ENCODE measurements around the gene ANGPTL5. TPM values are rescaled to one million over a fixed set of nuclear protein-coding genes. Genes with fewer than 3 reads are reported as not detected.
"Not testable (repeated sequence)": the region's sequence is repeated elsewhere in the genome, so short reads cannot be mapped to it uniquely, and the experiment has no call there.

ANGPTL5 gene
- total and polyA plus RNA-seq, 10 donors = not detected

DNA sequence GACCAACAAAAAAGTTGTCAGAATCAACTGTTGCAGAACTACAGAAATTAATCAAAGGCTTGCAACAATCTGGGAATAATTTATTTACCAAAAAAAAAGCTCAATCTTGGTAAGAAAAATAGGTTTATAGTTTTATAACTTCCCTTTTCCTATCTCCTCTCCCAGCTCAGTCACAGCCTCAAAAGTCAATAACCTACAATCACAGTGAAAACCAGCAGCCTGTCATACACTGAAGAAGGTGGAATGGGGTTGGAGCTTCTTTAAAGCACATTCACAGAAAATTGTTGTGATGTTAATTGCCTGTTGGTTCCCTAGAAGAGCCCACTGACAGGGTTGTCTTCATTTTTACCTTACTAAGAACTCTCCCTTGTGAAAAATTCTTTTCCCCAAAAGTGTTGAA, 52.2 kb downstream of the ANGPTL5 start:
- intact Hi-C loops (cut with DNase I; ENCODE audit: low total_unique reads) = no loop called here
- Histone ChIP-seq H3K27ac (no peak overlapping the region), H3K9me3 (peaks cover 0 to 4% (median 0%) of the 10 kb centered on the region in 8 donors)

GRCh38 chr11:101863361-101863760, 53.0 kb downstream of the ANGPTL5 start:
- Histone ChIP-seq H3K36me3 (no peaks in the 10 kb centered on the region), H3K9me3 (peaks cover 0 to 4% (median 0%) of the 10 kb centered on the region in 8 donors), H3K4me1 (peaks cover 0 to 4% (median 0%) of the 10 kb centered on the region in 6 donors), H3K4me3 (no peak overlapping the region), H3K27me3 (replicated peaks in 1 of 7) (no peaks in the 10 kb centered on the region), H3K27ac (no peak overlapping the region)
- TF ChIP-seq POLR2AphosphoS5 (IDR thresholded peaks at IDR 0.05) (no peak), POLR2A (IDR thresholded peaks at IDR 0.05) (no peak)
- TF ChIP-seq, protein P1, sequence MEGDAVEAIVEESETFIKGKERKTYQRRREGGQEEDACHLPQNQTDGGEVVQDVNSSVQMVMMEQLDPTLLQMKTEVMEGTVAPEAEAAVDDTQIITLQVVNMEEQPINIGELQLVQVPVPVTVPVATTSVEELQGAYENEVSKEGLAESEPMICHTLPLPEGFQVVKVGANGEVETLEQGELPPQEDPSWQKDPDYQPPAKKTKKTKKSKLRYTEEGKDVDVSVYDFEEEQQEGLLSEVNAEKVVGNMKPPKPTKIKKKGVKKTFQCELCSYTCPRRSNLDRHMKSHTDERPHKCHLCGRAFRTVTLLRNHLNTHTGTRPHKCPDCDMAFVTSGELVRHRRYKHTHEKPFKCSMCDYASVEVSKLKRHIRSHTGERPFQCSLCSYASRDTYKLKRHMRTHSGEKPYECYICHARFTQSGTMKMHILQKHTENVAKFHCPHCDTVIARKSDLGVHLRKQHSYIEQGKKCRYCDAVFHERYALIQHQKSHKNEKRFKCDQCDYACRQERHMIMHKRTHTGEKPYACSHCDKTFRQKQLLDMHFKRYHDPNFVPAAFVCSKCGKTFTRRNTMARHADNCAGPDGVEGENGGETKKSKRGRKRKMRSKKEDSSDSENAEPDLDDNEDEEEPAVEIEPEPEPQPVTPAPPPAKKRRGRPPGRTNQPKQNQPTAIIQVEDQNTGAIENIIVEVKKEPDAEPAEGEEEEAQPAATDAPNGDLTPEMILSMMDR (IDR thresholded peaks at IDR 0.05 in 8 of 11, conservative IDR thresholded peaks at IDR 0.05 in 3 of 11) = no peak
- DNase-seq = no peak
- intact Hi-C loops (cut with DNase I; ENCODE audit: low total_unique reads) = loop anchor here (2.0 kb wide), 1 partner anchor 143 kb away; no protein-coding TSS in a partner anchor

More for the DNA sequence above, 52.2 kb downstream of the ANGPTL5 start:
- Histone ChIP-seq H3K4me1 (peaks cover 0 to 4% (median 0%) of the 10 kb centered on the region in 6 donors), H3K27me3 (replicated peaks in 1 of 7) (no peaks in the 10 kb centered on the region), H3K4me3 (no peak overlapping the region), H3K36me3 (no peaks in the 10 kb centered on the region)
- DNase-seq = no peak
- TF ChIP-seq POLR2AphosphoS5 (IDR thresholded peaks at IDR 0.05) (no peak), POLR2A (IDR thresholded peaks at IDR 0.05) (no peak)
- TF ChIP-seq, protein P1 (IDR thresholded peaks at IDR 0.05 in 8 of 11, conservative IDR thresholded peaks at IDR 0.05 in 3 of 11) = no peak

- Histone ChIP-seq H3K4me1 (peaks cover 0 to 4% (median 0%) of the 10 kb centered on the region in 6 donors), H3K4me3 (no peak overlapping the region), H3K27me3 (replicated peaks in 1 of 7) (no peaks in the 10 kb centered on the region), H3K9me3 (peaks cover 0 to 4% (median 0%) of the 10 kb centered on the region in 8 donors), H3K36me3 (no peaks in the 10 kb centered on the region), H3K27ac (no peak overlapping the region)
- TF ChIP-seq, protein P1 (IDR thresholded peaks at IDR 0.05 in 8 of 11, conservative IDR thresholded peaks at IDR 0.05 in 3 of 11) = no peak
- DNase-seq = no peak
- intact Hi-C loops (cut with DNase I; ENCODE audit: low total_unique reads) = loop anchor here (2.0 kb wide), 1 partner anchor 144 kb away; no protein-coding TSS in a partner anchor
- 73 to 85% (median 76%) methylated on average over 5 of the region's 5 CpGs for WGBS, 5 donors
Observed at GRCh38 chr11:101862391-101863233, 53.7 kb downstream of the ANGPTL5 start.

DNA sequence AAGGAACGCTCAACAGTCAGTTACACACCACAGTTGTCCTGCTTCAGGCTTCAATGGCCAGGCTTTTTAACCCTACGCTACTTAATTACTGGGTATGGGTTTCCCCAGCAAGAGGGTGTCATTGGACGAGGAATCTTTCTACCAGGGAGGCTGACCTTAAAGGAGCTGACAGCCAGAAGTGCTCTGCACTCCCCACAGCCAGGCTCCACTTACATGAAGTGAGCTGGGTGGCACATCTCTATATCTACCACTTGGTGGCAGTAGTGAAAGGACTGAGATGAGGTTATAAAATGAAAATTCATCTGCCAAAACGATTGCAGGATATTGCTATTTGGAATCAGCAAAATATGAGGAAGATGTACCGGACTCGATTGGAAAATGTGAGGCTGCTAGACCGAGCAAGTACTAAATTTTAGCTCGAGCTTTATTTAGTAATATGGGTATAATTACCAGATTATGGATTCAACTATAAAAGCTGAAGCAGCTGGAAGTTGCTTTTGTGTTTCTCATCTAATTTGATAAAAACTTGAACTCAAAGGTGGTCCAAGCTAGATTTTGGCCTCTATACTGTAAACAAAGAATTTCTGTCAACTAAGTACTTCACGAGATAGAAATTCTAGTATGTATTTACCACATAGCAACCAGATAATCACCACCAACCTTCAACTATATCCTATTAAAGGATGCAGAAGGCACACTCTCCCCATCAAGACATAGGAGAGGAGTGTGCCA, 55.5 kb downstream of the ANGPTL5 start:
- Histone ChIP-seq H3K4me1 (peaks cover 0 to 4% (median 0%) of the 10 kb centered on the region in 6 donors), H3K27me3 (replicated peaks in 1 of 7) (no peaks in the 10 kb centered on the region), H3K4me3 (no peak overlapping the region), H3K9me3 (peaks cover 0 to 4% (median 0%) of the 10 kb centered on the region in 8 donors), H3K36me3 (no peaks in the 10 kb centered on the region), H3K27ac (no peak overlapping the region)
- intact Hi-C loops (cut with DNase I; ENCODE audit: low total_unique reads) = no loop called here
- no peak for DNase-seq
- TF ChIP-seq POLR2A (IDR thresholded peaks at IDR 0.05) (no peak), POLR2AphosphoS5 (IDR thresholded peaks at IDR 0.05) (no peak)
- TF ChIP-seq, protein P1 (IDR thresholded peaks at IDR 0.05 in 8 of 11, conservative IDR thresholded peaks at IDR 0.05 in 3 of 11) = peak; percentile 15 to 81 (median 66)
- whole genome bisulfite sequencing, 5 donors = 25 to 46% (median 34%) methylated on average over 9 of the region's 9 CpGs

- H3K27me3 ChIP-seq (replicated peaks in 1 of 7); intact Hi-C loops (cut with DNase I; ENCODE audit: low total_unique reads); H3K4me3 ChIP-seq; DNase-seq; H3K9me3 ChIP-seq; H3K36me3 ChIP-seq; H3K27ac ChIP-seq; H3K4me1 ChIP-seq: not testable (repeated sequence)
- WGBS, 5 donors = 79 to 94% (median 88%) methylated on average over 10 to 11 of the region's 11 CpGs
Observed at GRCh38 chr11:101852260-101852659, 64.1 kb downstream of the ANGPTL5 start.
